Measurements from ENCODE around the gene PTPN4.

DNA sequence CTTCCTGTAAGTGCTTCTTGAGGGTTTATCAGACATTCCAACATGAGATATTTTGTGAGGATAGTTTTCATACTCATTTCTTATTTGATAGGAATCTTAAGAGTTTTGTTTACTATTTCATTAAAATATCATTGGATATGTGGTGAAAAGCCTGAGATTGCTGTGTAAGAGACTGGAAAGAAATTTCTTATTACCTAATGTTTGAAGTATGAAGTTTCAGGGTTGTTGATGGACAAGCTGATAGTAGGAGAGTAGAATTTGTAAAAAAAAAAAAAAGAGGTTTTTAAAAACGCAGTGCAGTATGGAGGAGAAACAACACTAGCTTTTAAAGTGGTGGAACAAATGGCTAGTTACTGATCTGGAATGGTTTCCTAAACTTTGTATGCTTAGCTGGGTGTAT is 260.8 kb downstream of the PTPN4 start:
- TF ChIP-seq, protein P1, sequence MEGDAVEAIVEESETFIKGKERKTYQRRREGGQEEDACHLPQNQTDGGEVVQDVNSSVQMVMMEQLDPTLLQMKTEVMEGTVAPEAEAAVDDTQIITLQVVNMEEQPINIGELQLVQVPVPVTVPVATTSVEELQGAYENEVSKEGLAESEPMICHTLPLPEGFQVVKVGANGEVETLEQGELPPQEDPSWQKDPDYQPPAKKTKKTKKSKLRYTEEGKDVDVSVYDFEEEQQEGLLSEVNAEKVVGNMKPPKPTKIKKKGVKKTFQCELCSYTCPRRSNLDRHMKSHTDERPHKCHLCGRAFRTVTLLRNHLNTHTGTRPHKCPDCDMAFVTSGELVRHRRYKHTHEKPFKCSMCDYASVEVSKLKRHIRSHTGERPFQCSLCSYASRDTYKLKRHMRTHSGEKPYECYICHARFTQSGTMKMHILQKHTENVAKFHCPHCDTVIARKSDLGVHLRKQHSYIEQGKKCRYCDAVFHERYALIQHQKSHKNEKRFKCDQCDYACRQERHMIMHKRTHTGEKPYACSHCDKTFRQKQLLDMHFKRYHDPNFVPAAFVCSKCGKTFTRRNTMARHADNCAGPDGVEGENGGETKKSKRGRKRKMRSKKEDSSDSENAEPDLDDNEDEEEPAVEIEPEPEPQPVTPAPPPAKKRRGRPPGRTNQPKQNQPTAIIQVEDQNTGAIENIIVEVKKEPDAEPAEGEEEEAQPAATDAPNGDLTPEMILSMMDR (IDR thresholded peaks at IDR 0.05) = no peak
- no peak for TF ChIP-seq POLR2A (IDR thresholded peaks at IDR 0.05)
